Measurements from ENCODE around the gene AP1AR.

- TF ChIP-seq POLR2A (IDR thresholded peaks at IDR 0.05; ENCODE audit: low read length) (no peak), GATA1 (IDR thresholded peaks at IDR 0.05; ENCODE audit: low read depth, low read length) (no peak)
These were observed 53.2 kb downstream of the AP1AR start for GRCh38 chr4:112284662-112285411.

Measured in erythroblast (primary cell).